CD4-positive, CD25-positive, alpha-beta regulatory T cell (primary cell): Measurements from ENCODE around the gene SYT7. TPM values are rescaled to one million over a fixed set of nuclear protein-coding genes. Genes with fewer than 3 reads are reported as not detected.

ENCODE experiments used
- ATAC-seq, 2 donors: fragments of 150-1000 bp; cut with Tn5 transposase; one replicate each; pipeline ENCODE4 v1.10.0; 2021; ENCODE audit warnings: low read depth in 2 of 2, moderate number of reproducible peaks in 2 of 2, moderate library complexity in 1 of 2
- DNase-seq, 3 donors: peaks; one replicate each; pipeline versions ENCODE4 v3.0.0 to v3.0.0-alpha.2; 2012 to 2022; ENCODE audit warnings: mixed read lengths in 1 of 3
- H3K27ac ChIP-seq: one replicate; pipeline ENCODE4 v1.7.0; 2013; ENCODE audit warnings: mild to moderate bottlenecking, low read length; ENCODE audit not compliant: insufficient read depth, poor library complexity, severe bottlenecking
- H3K27me3 ChIP-seq: one replicate; pipeline ENCODE4 v1.7.0; 2013; ENCODE audit warnings: low read length; ENCODE audit not compliant: control insufficient read depth, insufficient read depth
- H3K36me3 ChIP-seq: one replicate; pipeline ENCODE4 v1.7.0; 2013; ENCODE audit warnings: mild to moderate bottlenecking, low read length, moderate library complexity; ENCODE audit not compliant: control insufficient read depth, insufficient read depth
- H3K4me1 ChIP-seq: 2 replicates; pipeline ENCODE4 v1.7.0; 2013; ENCODE audit warnings: mild to moderate bottlenecking, low read length; ENCODE audit not compliant: insufficient read depth, control insufficient read depth, poor library complexity, severe bottlenecking
- H3K4me3 ChIP-seq: one replicate; pipeline ENCODE4 v1.7.0; 2013; ENCODE audit warnings: low read depth, mild to moderate bottlenecking, low read length, moderate library complexity
- H3K9me3 ChIP-seq, 2 experiments: 1 replicate in 1 of 2; 2 replicates in 1 of 2; pipeline ENCODE4 v1.7.0; 2013; ENCODE audit warnings: low read length in 2 of 2, mild to moderate bottlenecking in 1 of 2, moderate library complexity in 1 of 2; ENCODE audit not compliant: control insufficient read depth in 2 of 2
- H3K27ac Mint-ChIP-seq, 3 donors: one replicate each; pipeline ENCODE4 v1.8.0; 2020 to 2022; ENCODE audit warnings: mild to moderate bottlenecking in 3 of 3, mixed read lengths in 3 of 3, moderate library complexity in 2 of 3
- H3K27me3 Mint-ChIP-seq: one replicate; pipeline ENCODE4 v1.8.0; 2022; ENCODE audit warnings: mild to moderate bottlenecking, mixed read lengths
- H3K36me3 Mint-ChIP-seq: one replicate; pipeline ENCODE4 v1.8.0; 2020; ENCODE audit warnings: mixed read lengths
- H3K4me1 Mint-ChIP-seq, 4 donors: one replicate each; pipeline ENCODE4 v1.8.0; 2020 to 2022; ENCODE audit warnings: mixed read lengths in 4 of 4, mild to moderate bottlenecking in 1 of 4
- H3K4me3 Mint-ChIP-seq, 4 donors: one replicate each; pipeline ENCODE4 v1.8.0; 2020 to 2022; ENCODE audit warnings: mild to moderate bottlenecking in 4 of 4, mixed read lengths in 4 of 4, moderate library complexity in 3 of 4
- H3K9me3 Mint-ChIP-seq, 7 donors: one replicate each; pipeline ENCODE4 v1.8.0; 2020 to 2022; ENCODE audit warnings: mixed read lengths in 7 of 7, mild to moderate bottlenecking in 3 of 7, moderate library complexity in 2 of 7
- polyA plus RNA-seq, 4 donors: library from polyadenylated mRNA; unstranded; fragments of 300-500 nt; fragmentation: Illumina TruSeq; gene quantifications; one replicate each; pipeline ENCODE4 v1.2.3, GENCODE V29; 2021
- total RNA-seq: library from RNA; stranded (reverse); gene quantifications from one replicate; pipeline ENCODE4 v1.2.3, GENCODE V29; 2022

SYT7 gene
- total and polyA plus RNA-seq, 5 donors from 2014 or later = 0.20 TPM; not detected in 4

DNA sequence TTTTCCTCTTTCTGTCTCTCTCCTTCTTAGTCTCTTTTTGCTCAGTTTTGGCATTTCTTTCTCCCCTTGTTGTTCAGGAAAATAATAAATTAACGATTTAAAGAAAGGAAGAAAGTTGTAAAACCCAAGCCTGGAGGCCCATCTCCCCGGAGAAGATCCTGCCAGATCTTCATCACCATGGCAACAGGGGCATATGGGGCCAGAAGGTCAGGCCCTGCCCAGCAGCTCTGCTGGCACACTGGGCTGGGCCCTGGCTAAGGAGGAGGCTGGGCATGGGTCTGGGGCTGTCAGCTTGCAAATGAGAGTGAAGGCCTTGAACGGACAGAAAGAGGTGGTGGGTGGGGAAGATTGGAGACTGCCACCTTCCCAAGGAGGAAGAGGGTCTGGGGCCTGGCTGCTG, 69.5 kb downstream of the SYT7 start:
- H3K27me3 Mint-ChIP-seq = peaks cover 54% of the 10 kb centered on the region
- Histone ChIP-seq H3K27ac (no peak overlapping the region), H3K4me3 (no peak overlapping the region), H3K4me1 (peaks cover 13% of the 10 kb centered on the region), H3K9me3 (no peaks in the 10 kb centered on the region), H3K27me3 (peaks cover 5% of the 10 kb centered on the region), H3K36me3 (no peaks in the 10 kb centered on the region)
- peak overlapping the region in 1 of 4 donors; percentile 24 for H3K4me3 Mint-ChIP-seq
- no peak for ATAC-seq
- peaks cover 0 to 14% (median 1%) of the 10 kb centered on the region in 4 donors for H3K4me1 Mint-ChIP-seq
- peaks cover 0 to 2% (median 0%) of the 10 kb centered on the region in 7 donors for H3K9me3 Mint-ChIP-seq
- no peak for DNase-seq
- H3K27ac Mint-ChIP-seq = no peak overlapping the region
- H3K36me3 Mint-ChIP-seq = no peaks in the 10 kb centered on the region

DNA sequence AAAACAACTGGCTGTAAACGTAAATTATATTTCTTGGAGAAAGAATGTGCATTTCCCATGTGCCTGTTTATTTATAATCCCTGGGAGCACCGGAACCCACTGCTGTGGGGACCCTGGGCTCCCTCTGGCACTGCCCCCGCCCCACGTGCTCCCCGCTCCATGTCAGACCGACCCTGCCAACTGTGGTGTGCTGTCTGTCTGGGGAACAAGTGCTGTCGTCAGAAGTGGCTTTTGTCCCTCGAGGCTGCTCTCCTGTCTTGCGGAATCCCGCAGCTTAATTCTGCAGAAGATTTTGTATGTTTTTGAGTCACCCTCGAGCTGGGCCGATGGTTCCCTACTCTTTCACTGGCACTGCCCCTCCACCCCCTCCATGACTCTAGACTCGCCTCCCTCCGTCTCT, 69.9 kb downstream of the SYT7 start:
- H3K4me3 Mint-ChIP-seq = peak overlapping the region in 1 of 4 donors; percentile 3
- H3K27ac ChIP-seq = no peak overlapping the region
- H3K27me3 Mint-ChIP-seq = peaks cover 57% of the 10 kb centered on the region

DNA sequence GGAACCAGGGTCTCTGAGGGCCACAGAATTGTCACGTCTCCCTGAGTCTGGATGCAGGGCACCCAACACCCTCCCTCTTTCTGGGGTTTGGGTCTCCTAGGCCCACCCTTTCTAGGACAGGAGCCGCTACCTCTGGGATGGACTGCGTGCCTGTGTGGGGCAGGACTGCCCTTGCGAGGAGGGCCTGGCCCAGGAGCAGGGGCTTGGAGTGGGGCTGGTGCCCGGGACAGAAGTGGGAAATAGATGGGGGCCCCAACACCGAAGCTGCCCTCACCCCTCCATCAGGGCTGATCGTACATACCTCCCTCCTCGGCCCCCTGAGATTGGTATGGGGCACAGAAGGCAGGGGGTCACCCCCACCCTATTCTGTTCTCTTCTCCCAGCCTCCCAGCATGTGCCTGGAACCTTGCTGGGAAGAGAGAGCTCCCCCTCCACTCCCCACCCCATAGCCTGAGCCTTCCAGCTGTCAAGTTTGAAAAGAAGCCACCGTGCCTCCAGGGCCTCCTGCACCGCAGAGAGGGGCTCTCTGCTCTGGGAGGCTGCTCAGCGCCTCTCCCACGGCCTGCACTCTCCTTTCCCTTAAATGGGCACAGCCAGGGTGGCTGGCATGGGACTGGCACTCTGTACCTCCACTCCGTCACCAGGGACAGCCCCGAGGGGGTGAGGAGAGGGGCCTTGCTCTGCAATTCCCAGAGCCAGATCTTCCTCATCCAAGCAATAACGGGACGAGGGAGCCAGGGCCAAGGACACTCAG, 70.5 kb downstream of the SYT7 start:
- no peak for DNase-seq
- no peak overlapping the region for H3K27ac ChIP-seq
- H3K9me3 ChIP-seq = no peaks in the 10 kb centered on the region
- H3K36me3 ChIP-seq = no peaks in the 10 kb centered on the region
- Mint-ChIP-seq H3K27ac (no peak overlapping the region), H3K4me1 (peaks cover 0 to 14% (median 1%) of the 10 kb centered on the region in 4 donors), H3K4me3 (no peak overlapping the region), H3K36me3 (no peaks in the 10 kb centered on the region), H3K9me3 (peaks cover 0 to 2% (median 0%) of the 10 kb centered on the region in 7 donors), H3K27me3 (peaks cover 52% of the 10 kb centered on the region)
- H3K27me3 ChIP-seq = peaks cover 5% of the 10 kb centered on the region
- no peak overlapping the region for H3K4me3 ChIP-seq
- H3K4me1 ChIP-seq = peaks cover 10% of the 10 kb centered on the region
- ATAC-seq = no peak

More for the DNA sequence above, 69.9 kb downstream of the SYT7 start:
- no peak overlapping the region for H3K27ac Mint-ChIP-seq
- H3K4me1 Mint-ChIP-seq = peaks cover 0 to 14% (median 1%) of the 10 kb centered on the region in 4 donors
- no peaks in the 10 kb centered on the region for H3K36me3 Mint-ChIP-seq
- no peak overlapping the region for H3K4me3 ChIP-seq
- ATAC-seq (no peak), DNase-seq (no peak)
- H3K4me1 ChIP-seq = peaks cover 10% of the 10 kb centered on the region
- no peaks in the 10 kb centered on the region for H3K9me3 ChIP-seq
- H3K36me3 ChIP-seq = no peaks in the 10 kb centered on the region
- peaks cover 0 to 2% (median 0%) of the 10 kb centered on the region in 7 donors for H3K9me3 Mint-ChIP-seq
- peaks cover 5% of the 10 kb centered on the region for H3K27me3 ChIP-seq

DNA sequence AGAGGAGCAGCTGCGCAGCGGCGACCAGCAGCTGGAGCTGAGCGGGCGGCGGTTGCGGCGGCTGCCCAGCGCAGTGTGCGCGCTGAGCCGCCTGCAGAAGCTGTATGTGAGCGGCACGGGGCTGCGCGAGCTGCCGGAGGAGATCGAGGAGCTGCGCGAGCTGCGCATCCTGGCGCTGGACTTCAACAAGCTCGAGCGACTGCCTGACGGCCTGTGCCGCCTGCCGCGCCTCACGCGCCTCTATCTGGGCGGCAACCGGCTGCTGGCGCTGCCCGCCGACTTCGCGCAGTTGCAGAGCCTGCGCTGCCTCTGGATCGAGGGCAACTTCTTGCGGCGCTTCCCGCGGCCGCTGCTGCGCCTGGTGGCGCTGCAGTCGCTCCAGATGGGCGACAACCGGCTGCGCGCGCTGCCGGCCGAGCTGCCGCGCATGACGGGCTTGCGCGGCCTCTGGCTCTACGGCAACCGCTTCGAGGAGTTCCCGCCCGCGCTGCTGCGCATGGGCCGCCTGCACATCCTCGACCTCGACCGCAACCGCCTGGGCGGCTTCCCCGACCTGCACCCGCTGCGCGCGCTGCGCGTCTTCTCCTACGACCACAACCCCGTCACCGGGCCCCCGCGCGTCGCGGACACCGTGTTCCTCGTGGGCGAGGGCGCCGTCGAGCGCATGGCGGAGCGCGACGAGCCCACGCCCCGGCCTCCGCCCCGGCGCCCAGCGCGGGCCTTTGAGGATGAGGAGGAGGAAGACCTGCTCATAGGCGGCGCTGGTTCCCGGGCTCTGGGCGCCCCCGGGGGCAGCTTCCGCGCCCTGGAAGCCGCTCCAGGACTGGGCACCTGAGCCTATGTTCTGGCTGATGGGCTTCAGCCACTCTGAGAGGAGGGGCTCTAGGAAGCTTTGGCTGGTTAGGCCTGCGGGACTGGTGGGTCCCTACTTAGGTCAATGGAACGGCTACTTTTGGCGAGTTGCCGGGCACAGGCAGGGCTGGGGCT, 71.5 kb downstream of the SYT7 start:
- peak; percentile 61 for ATAC-seq
- peaks cover 10% of the 10 kb centered on the region for H3K4me1 ChIP-seq
- no peaks in the 10 kb centered on the region for H3K36me3 ChIP-seq
- no peaks in the 10 kb centered on the region for H3K36me3 Mint-ChIP-seq
- H3K4me3 Mint-ChIP-seq = peak overlapping the region in 2 of 4 donors; percentile 15 to 65
- H3K9me3 Mint-ChIP-seq = peaks cover 0 to 2% (median 0%) of the 10 kb centered on the region in 7 donors
- no peaks in the 10 kb centered on the region for H3K9me3 ChIP-seq
- DNase-seq = peak in 2 of 3 donors; percentile 22 to 87
- H3K4me3 ChIP-seq = no peak overlapping the region
- H3K4me1 Mint-ChIP-seq = peaks cover 0 to 14% (median 1%) of the 10 kb centered on the region in 4 donors
- no peak overlapping the region for H3K27ac ChIP-seq
- no peak overlapping the region for H3K27ac Mint-ChIP-seq
- H3K27me3 Mint-ChIP-seq = peaks cover 55% of the 10 kb centered on the region
- peaks cover 5% of the 10 kb centered on the region for H3K27me3 ChIP-seq

DNA sequence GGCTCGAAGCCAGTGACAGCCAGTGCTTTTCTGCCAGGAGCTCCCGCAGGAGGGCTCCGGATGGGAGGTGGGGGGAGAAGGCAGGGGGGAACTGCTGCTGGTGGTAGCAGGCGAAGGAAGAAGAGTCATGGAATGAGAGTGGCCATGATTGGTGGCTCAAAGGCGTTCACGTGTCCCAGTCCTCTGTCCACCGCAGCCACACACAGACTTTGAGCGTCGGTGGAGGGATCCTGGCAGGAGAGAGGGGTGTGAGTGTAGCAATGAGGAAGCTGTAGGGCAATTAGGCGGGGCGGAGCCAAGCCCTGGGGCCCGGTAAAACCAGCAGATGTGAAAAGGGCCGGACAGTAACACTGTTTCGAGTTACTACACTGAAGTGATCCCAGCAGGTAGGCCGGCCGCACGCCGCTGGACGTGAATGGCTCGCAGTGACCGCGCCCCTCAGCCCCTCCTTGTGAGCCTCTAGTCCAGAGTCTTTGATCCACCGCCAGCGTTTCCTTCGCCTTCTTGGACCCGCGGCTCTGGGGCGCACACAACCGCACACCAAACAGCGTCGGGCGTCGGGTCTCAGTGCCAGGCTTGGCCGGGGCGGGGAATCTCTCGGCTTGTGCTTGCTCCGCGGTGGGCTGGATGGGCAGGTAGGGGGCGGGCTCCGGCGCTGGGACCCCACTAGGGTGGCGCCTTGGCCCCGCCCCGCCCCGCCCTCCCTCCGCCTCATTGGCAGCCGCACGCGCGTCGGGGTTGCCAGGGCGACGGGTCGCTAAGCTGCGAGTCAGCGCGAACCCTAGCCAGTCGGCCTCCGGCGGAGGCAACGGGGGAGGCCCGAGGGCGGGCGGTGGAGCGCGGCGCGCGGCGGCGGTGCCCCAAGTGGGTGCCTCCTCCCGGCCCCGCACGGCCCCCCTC, 72.7 kb downstream of the SYT7 start, which contains the start of gene LRRC10B:
Gene LRRC10B (plus strand): TSS at position 788 of the 900 bp plus-strand sequence. CDS start 250 bp downstream, outside the sequence.
- peaks cover 48% of the 10 kb centered on the region for H3K27me3 Mint-ChIP-seq
- H3K36me3 Mint-ChIP-seq = no peaks in the 10 kb centered on the region
- DNase-seq (peak in 1 of 3 donors; percentile 18), ATAC-seq (no peak)
- no peak within 1 kb of the TSS for H3K27ac Mint-ChIP-seq
- H3K9me3 ChIP-seq = no peaks in the 10 kb centered on the region
- peaks cover 10% of the 10 kb centered on the region for H3K4me1 ChIP-seq
- no peaks in the 10 kb centered on the region for H3K36me3 ChIP-seq
- H3K27ac ChIP-seq = no peak within 1 kb of the TSS
- peaks cover 0 to 2% (median 0%) of the 10 kb centered on the region in 7 donors for H3K9me3 Mint-ChIP-seq
- H3K4me1 Mint-ChIP-seq = peaks cover 0 to 14% (median 1%) of the 10 kb centered on the region in 4 donors
- H3K4me3 Mint-ChIP-seq = peak within 1 kb of the TSS in 3 of 4 donors; percentile 33 to 81 (median 74)
- peaks cover 5% of the 10 kb centered on the region for H3K27me3 ChIP-seq
- no peak within 1 kb of the TSS for H3K4me3 ChIP-seq

DNA sequence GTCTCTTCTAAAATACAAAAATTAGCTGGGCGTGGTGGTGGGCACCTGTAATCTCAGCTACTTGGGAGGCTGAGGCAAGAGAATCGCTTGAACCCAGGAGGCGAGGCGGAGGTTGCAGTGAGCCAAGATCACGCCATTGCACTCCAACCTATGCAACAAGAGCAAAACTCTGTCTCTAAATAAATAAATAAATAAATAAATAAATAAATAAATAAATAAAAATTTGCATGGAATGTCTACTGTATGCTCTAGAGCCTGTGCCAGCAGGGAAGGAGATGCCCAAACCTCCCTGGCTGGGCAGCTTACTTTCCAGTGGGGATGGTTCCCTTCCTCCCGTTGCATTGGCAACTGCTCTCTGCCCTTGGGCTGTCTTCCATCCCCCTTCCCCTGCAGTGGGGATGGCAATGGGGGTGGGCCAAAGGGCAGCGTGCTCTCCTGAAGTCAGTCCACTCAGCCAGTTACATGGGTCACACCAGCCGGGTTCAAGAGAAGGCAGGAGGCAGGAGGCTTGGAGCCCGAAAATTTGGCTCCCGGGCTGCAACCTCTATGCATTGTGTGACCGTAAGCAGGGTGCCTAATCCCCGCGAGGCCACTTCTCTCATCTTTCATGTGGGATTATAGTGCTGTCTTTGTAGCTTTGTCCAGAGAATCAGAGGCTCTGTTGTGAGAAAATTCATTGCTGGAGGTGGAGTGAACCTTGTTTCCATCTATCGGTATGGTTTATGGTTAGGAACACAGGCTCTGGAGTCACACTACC, 73.7 kb downstream of the SYT7 start:
- no peak overlapping the region for H3K27ac ChIP-seq
- peaks cover 10% of the 10 kb centered on the region for H3K4me1 ChIP-seq
- Mint-ChIP-seq H3K4me3 (no peak overlapping the region), H3K4me1 (peaks cover 0 to 14% (median 1%) of the 10 kb centered on the region in 4 donors), H3K9me3 (peaks cover 0 to 2% (median 0%) of the 10 kb centered on the region in 7 donors), H3K36me3 (no peaks in the 10 kb centered on the region), H3K27ac (no peak overlapping the region), H3K27me3 (peaks cover 50% of the 10 kb centered on the region)
- H3K36me3 ChIP-seq = no peaks in the 10 kb centered on the region
- H3K9me3 ChIP-seq = no peaks in the 10 kb centered on the region
- no peak overlapping the region for H3K4me3 ChIP-seq
- peaks cover 5% of the 10 kb centered on the region for H3K27me3 ChIP-seq
- DNase-seq (no peak), ATAC-seq (no peak)
